Left ventricle myocardium inferior (tissue), 1 donor: ENCODE measurements around the gene ABCA7. TPM values are rescaled to one million over a fixed set of nuclear protein-coding genes. Genes with fewer than 3 reads are reported as not detected.
A peak's percentile ranks its signal among the peaks of the same experiment; 100 is the strongest.

Source experiments
- DNase-seq: peaks from one replicate; pipeline ENCODE4 v3.0.0-alpha.2; 2020
- H3K27ac ChIP-seq: fragments of 200-600 bp; replicated peaks from 2 replicates; pipeline ENCODE4 v1.8.0; 2021
- H3K27me3 ChIP-seq: fragments of 200-600 bp; 2 replicates; pipeline ENCODE4 v1.8.0; 2021; ENCODE audit warnings: low read depth
- H3K36me3 ChIP-seq: fragments of 200-600 bp; 2 replicates; pipeline ENCODE4 v1.8.0; 2021
- H3K4me1 ChIP-seq: fragments of 200-600 bp; 2 replicates; pipeline ENCODE4 v1.8.0; 2021
- H3K4me3 ChIP-seq: fragments of 200-600 bp; 2 replicates; pipeline ENCODE4 v1.8.0; 2021; ENCODE audit warnings: mild to moderate bottlenecking, moderate library complexity
- H3K9me3 ChIP-seq: fragments of 200-600 bp; replicated peaks from 2 replicates; pipeline ENCODE4 v1.8.0; 2021
- CTCF ChIP-seq: fragments of 200-600 bp; IDR thresholded peaks from 2 replicates; pipeline ENCODE4 v1.8.0; 2021; ENCODE audit warnings: antibody characterized with exemption, mild to moderate bottlenecking, borderline replicate concordance
- intact Hi-C: fragments of 100-400 bp; cut with micrococcal nuclease; formaldehyde crosslinking; loops from one replicate; pipeline ENCODE4 v1.11.0; 2022
- total RNA-seq: library from RNA; stranded (reverse); fragmentation: NEBNext Ultra II Directional; extraction: Animal tissue kit (Norgen Biotek cat#: 25700); gene quantifications from one replicate; pipeline ENCODE4 v1.2.1, GENCODE V29; 2021
- donor health status: DM: no; HTN: yes; CAD: no; lungs with severe emphysema.

ABCA7 gene
- total RNA-seq, 1 donor from 2014 or later: 9.3 TPM

DNA sequence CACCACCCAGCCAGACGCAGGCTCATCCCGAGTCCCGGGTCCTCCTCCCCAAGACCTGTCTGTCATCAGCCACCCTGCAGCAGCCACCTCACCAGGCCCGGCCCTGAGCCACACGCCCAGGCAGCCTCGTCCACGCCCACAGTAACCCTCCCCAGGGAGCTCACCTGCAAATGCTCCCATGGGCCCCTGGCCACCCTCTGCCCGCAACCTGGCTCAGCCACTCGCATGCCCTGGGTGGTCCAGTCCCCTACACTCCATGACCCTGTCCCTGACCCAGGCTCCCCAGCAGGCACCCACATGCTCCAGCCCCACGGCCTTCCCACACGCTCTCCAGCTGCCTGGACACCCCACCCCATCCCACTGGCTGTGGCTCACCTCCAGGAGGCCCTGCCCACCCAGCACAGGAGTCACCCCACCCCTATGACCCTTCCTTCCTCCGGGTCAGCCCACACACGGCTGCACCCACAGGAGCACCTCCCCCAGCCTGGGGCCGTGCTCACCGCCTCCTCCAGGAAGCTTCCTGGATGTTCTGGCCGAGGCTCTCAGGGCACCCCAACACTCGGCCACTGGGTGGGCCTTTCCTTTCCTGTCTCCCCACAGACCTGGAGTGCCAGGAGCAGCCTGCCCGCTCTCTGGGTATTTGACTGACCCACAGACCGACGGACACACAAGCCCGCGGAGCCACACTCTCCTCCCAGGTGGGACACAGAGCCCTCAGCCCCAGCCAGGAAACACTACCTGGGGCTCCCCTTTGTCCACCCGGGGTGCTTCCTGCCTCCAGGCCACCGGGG is 22.6 kb upstream of the ABCA7 start:
- no peaks in the 10 kb centered on the region for H3K27me3 ChIP-seq
- H3K4me1 ChIP-seq: peaks cover 81% of the 10 kb centered on the region
- no peak for TF ChIP-seq CTCF
- H3K9me3 ChIP-seq: no peaks in the 10 kb centered on the region
- peak overlapping the region; percentile 65 for H3K27ac ChIP-seq
- intact Hi-C loops: no loop called here
- peak; percentile 27 for DNase-seq
- H3K36me3 ChIP-seq: peaks cover 21% of the 10 kb centered on the region
- peak overlapping the region; percentile 89 for H3K4me3 ChIP-seq

DNA sequence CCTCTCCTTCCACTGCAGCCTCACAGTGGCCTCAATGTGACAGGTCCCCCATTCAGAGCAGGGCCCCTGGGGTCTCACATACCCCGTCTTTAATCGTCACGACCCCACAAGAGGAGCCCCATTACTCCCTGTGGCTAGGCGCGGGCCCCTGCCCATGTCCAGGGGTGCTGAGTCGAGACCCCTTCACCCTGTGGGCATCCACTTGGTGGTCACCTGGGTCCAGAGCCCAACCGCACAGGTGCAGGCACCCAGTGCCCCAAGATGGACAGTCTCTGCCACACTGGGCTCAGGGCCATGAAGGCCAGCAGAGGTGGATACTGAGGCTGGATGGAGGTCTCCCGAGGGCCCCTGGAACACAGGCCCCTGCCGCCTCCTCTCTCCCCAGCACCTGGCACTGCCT is 22.0 kb upstream of the ABCA7 start:
- TF ChIP-seq CTCF: no peak
- Histone ChIP-seq H3K9me3 (no peaks in the 10 kb centered on the region), H3K4me3 (peak overlapping the region; percentile 89), H3K36me3 (peaks cover 15% of the 10 kb centered on the region), H3K27ac (peak overlapping the region; percentile 65), H3K4me1 (peaks cover 87% of the 10 kb centered on the region), H3K27me3 (no peaks in the 10 kb centered on the region)
- DNase-seq: peak; percentile 13
- intact Hi-C loops: no loop called here

- H3K9me3 ChIP-seq: no peaks in the 10 kb centered on the region
- H3K27me3 ChIP-seq: no peaks in the 10 kb centered on the region
- peak overlapping the region; percentile 89 for H3K4me3 ChIP-seq
- peak overlapping the region; percentile 65 for H3K27ac ChIP-seq
- H3K36me3 ChIP-seq: peaks cover 10% of the 10 kb centered on the region
- no peak for TF ChIP-seq CTCF
- no peak for DNase-seq
- intact Hi-C loops: no loop called here
- H3K4me1 ChIP-seq: peaks cover 92% of the 10 kb centered on the region
Measured at GRCh38 chr19:1018393-1018792, 21.5 kb upstream of the ABCA7 start.

GRCh38 chr19:1018932-1019615 is 20.8 kb upstream of the ABCA7 start:
- Histone ChIP-seq H3K9me3 (no peaks in the 10 kb centered on the region), H3K27me3 (no peaks in the 10 kb centered on the region), H3K4me3 (peak overlapping the region; percentile 89), H3K4me1 (peaks cover 87% of the 10 kb centered on the region), H3K36me3 (peaks cover 3% of the 10 kb centered on the region), H3K27ac (peak overlapping the region; percentile 96)
- intact Hi-C loops: no loop called here
- peak; percentile 15 for DNase-seq
- TF ChIP-seq CTCF: no peak

GRCh38 chr19:1019616-1019961 is 20.3 kb upstream of the ABCA7 start:
- Histone ChIP-seq H3K27ac (peak overlapping the region; percentile 96), H3K27me3 (no peaks in the 10 kb centered on the region), H3K4me1 (peaks cover 83% of the 10 kb centered on the region), H3K36me3 (no peaks in the 10 kb centered on the region), H3K9me3 (no peaks in the 10 kb centered on the region), H3K4me3 (peak overlapping the region; percentile 89)
- DNase-seq: no peak
- intact Hi-C loops: no loop called here
- TF ChIP-seq CTCF: no peak
